Measurements from ENCODE around the gene GALR2. TPM values are rescaled to one million over a fixed set of nuclear protein-coding genes. Genes with fewer than 3 reads are reported as not detected.

Gene GALR2
- polyA plus RNA-seq, 1 donor = not detected

Other genes starting within 250 kb of the GALR2 start
- 6.2 TPM for gene UNC13D, start 230.4 kb upstream of the GALR2 start, polyA plus RNA-seq (ENCODE audit: insufficient read length)
- 64.3 TPM for gene WBP2, start 219.4 kb upstream of the GALR2 start, polyA plus RNA-seq (ENCODE audit: insufficient read length)
- 26.3 TPM for gene TRIM47, start 196.2 kb upstream of the GALR2 start, polyA plus RNA-seq (ENCODE audit: insufficient read length)
- 18.5 TPM for gene TRIM65, start 177.8 kb upstream of the GALR2 start, polyA plus RNA-seq (ENCODE audit: insufficient read length)
- 68.7 TPM for gene MRPL38, start 169.9 kb upstream of the GALR2 start, polyA plus RNA-seq (ENCODE audit: insufficient read length)
- 6.8 TPM for gene FBF1, start 133.7 kb upstream of the GALR2 start, polyA plus RNA-seq (ENCODE audit: insufficient read length)
- gene ACOX1, start 95.6 kb upstream of the GALR2 start, polyA plus RNA-seq (ENCODE audit: insufficient read length) = 20.4 TPM
- gene TEN1, start 95.5 kb upstream of the GALR2 start, polyA plus RNA-seq (ENCODE audit: insufficient read length) = 9.6 TPM
- gene CDK3, start 73.9 kb upstream of the GALR2 start, polyA plus RNA-seq (ENCODE audit: insufficient read length) = 4.8 TPM
- gene EVPL, start 47.5 kb upstream of the GALR2 start, polyA plus RNA-seq (ENCODE audit: insufficient read length) = 0.54 TPM
- gene SRP68, start 2.3 kb upstream of the GALR2 start, polyA plus RNA-seq (ENCODE audit: insufficient read length) = 86.8 TPM
- 10.4 TPM for gene ZACN, start 4.4 kb downstream of the GALR2 start, polyA plus RNA-seq (ENCODE audit: insufficient read length)
- 84.2 TPM for gene EXOC7, start 29.0 kb downstream of the GALR2 start, polyA plus RNA-seq (ENCODE audit: insufficient read length)
- not detected for gene FOXJ1, start 66.5 kb downstream of the GALR2 start, polyA plus RNA-seq (ENCODE audit: insufficient read length)
- gene RNF157, start 165.7 kb downstream of the GALR2 start, polyA plus RNA-seq (ENCODE audit: insufficient read length) = 15.4 TPM
- 27.3 TPM for gene UBALD2, start 190.6 kb downstream of the GALR2 start, polyA plus RNA-seq (ENCODE audit: insufficient read length)
- 5.6 TPM for gene QRICH2, start 233.5 kb downstream of the GALR2 start, polyA plus RNA-seq (ENCODE audit: insufficient read length)

All from hindlimb muscle (tissue), 1 donor.